Pancreas (tissue), 10 donors: ENCODE measurements around the gene DYRK1A. TPM values are rescaled to one million over a fixed set of nuclear protein-coding genes. Genes with fewer than 3 reads are reported as not detected.

Source experiments
- ATAC-seq, 4 donors: fragments of 200-7000 bp; cut with Tn5 transposase; one replicate each; pipeline versions ENCODE4 v1.8.0 to v1.9.1; 2020; ENCODE audit warnings: mild to moderate bottlenecking in 4 of 4, moderate library complexity in 4 of 4
- DNase-seq, 6 donors: peaks; one replicate each; pipeline ENCODE4 v3.0.0-alpha.2; 2020
- FAIRE-seq: peaks from 2 replicates; lab custom pipeline; 2012; peaks lifted over from hg19 to GRCh38; lab: Jason Lieb, UNC
- H3K27ac ChIP-seq, 4 donors: fragments of 200-600 bp; sonication (generic); 1 replicate in 3 of 4; 2 replicates in 1 of 4; pipeline versions ENCODE4 v1.5.0 to v1.8.0; 2020
- H3K27me3 ChIP-seq, 4 donors: fragments of 200-600 bp; one replicate each; pipeline ENCODE4 v1.8.0; 2021
- H3K36me3 ChIP-seq, 3 donors: fragments of 200-600 bp; sonication (generic) in 1 of 3; one replicate each; pipeline versions ENCODE4 v1.5.0 to v1.8.0; 2020 to 2021
- H3K4me1 ChIP-seq, 3 donors: fragments of 200-600 bp; one replicate each; pipeline ENCODE4 v1.8.0; 2021
- H3K4me3 ChIP-seq, 4 donors: fragments of 200-600 bp; sonication (generic) in 2 of 4; one replicate each; pipeline versions ENCODE4 v1.5.0 to v1.8.0; 2020 to 2021
- H3K9me3 ChIP-seq, 4 donors: fragments of 200-600 bp; one replicate each; pipeline ENCODE4 v1.8.0; 2021
- WGBS, 2 donors: extraction: QIAGEN DNeasy Blood & Tissue Kit; methylation state at CpG; one replicate each; pipeline ENCODE4 v1.1.7; 2013; 5-methylcytosine and 5-hydroxymethylcytosine counted together
- intact Hi-C, 3 donors: fragments of 100-400 bp; cut with DNase I; formaldehyde crosslinking; loops; one replicate each; pipeline versions ENCODE4 v1.11.1 to v1.14.2; 2022
- polyA plus RNA-seq, 2 donors: library from polyadenylated mRNA; stranded (reverse); fragments of 200-250 nt; gene quantifications; one replicate each; pipeline ENCODE4 v1.2.3, GENCODE V29; 2013
- total RNA-seq, 6 donors: library from RNA; stranded (reverse); fragmentation: NEBNext Ultra II Directional in 4 of 6; extraction: Animal tissue kit (Norgen Biotek cat#: 25700) in 4 of 6; gene quantifications; one replicate each; pipeline versions ENCODE4 v1.2.1 to v1.2.4, GENCODE V29; 2021 to 2023
- TF ChIP-seq, protein P1 (sequence below), 4 donors: fragments of 200-600 bp; sonication (generic) in 3 of 4; IDR thresholded peaks; one replicate each; pipeline versions ENCODE4 v1.5.0 to v1.8.0; 2021; ENCODE audit warnings: antibody characterized with exemption in 4 of 4
- donor health status: healthy with polysubstance abuse.
- donor health status: DM: no; HTN: no; CAD: no; lungs with moderate emphysema.
- donor health status: DM: no; HTN: no; CAD: no.
- donor health status: control.
- donor health status: control.
- donor health status: Bipolar disorder and iron deficiency.
- donor health status: DM: yes; HTN: yes; CAD: no.
- donor health status: DM: no; HTN: no; CAD: no.
- donor health status: DM: no; HTN: no; CAD: no.
- donor health status: DM: yes; HTN: yes; CAD: no.

Gene DYRK1A
- total and polyA plus RNA-seq, 8 donors: 10.4 to 37.9 (median 22.3) TPM

DNA sequence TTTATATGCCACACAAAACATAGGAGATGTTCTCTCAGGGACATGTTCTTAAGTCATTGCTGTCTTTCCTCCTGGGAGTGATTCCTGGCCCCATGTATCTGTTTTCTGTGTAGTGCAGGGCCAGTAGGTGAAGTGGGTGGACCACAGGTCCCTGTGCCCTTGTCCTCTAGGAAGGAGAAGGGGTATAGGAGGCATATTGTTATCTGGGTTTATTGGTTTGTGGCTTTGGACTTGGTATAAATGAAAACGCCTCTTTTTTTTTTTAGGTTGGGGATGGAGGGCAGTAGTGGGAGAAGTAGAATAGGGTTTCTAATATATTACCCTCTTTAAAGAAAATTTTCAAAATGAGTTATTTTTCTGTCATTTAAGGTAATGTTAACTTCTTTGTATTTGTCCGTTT, 29.4 kb downstream of the DYRK1A start:
- H3K4me3 ChIP-seq: no peak overlapping the region
- ATAC-seq (no peak), DNase-seq (no peak), FAIRE-seq (no peak)
- H3K9me3 ChIP-seq: no peaks in the 10 kb centered on the region
- H3K4me1 ChIP-seq: peaks cover 5 to 10% (median 8%) of the 10 kb centered on the region in 3 donors
- H3K27me3 ChIP-seq: no peaks in the 10 kb centered on the region
- WGBS, 2 donors: 79 to 83% methylated on average over 2 of the region's 2 CpGs
- TF ChIP-seq, protein P1, sequence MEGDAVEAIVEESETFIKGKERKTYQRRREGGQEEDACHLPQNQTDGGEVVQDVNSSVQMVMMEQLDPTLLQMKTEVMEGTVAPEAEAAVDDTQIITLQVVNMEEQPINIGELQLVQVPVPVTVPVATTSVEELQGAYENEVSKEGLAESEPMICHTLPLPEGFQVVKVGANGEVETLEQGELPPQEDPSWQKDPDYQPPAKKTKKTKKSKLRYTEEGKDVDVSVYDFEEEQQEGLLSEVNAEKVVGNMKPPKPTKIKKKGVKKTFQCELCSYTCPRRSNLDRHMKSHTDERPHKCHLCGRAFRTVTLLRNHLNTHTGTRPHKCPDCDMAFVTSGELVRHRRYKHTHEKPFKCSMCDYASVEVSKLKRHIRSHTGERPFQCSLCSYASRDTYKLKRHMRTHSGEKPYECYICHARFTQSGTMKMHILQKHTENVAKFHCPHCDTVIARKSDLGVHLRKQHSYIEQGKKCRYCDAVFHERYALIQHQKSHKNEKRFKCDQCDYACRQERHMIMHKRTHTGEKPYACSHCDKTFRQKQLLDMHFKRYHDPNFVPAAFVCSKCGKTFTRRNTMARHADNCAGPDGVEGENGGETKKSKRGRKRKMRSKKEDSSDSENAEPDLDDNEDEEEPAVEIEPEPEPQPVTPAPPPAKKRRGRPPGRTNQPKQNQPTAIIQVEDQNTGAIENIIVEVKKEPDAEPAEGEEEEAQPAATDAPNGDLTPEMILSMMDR (IDR thresholded peaks at IDR 0.05): no peak
- intact Hi-C loops: no loop called here
- no peaks in the 10 kb centered on the region for H3K36me3 ChIP-seq
- H3K27ac ChIP-seq: no peak overlapping the region

DNA sequence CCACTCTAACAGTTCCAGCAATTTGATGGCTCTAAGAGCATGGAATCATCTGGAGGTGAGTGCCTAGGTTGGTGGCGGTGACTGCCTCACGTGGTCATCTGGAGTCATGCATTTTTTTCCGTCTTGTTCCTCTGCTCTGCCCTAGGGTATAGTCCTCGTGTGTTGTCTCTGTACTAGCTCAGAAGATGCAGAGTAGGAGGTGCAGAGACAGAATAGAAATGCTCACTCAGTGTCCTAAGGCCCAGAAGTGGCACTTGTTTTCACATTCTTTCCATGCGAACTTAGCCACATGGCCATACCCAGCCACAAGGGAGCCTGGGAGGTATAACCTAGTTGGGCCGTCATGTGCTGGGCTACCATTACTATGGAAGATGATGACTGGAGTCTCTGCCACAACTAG, 30.3 kb downstream of the DYRK1A start:
- peaks cover 0 to 4% (median 4%) of the 10 kb centered on the region in 3 donors for H3K4me1 ChIP-seq
- intact Hi-C loops: no loop called here
- no peak for FAIRE-seq
- 89 to 91% methylated on average over 6 of the region's 6 CpGs for WGBS, 2 donors
- no peaks in the 10 kb centered on the region for H3K9me3 ChIP-seq
- peak in 2 of 4 donors; percentile 25 to 32 for ATAC-seq
- H3K4me3 ChIP-seq: no peak overlapping the region
- DNase-seq: no peak
- TF ChIP-seq, protein P1 (IDR thresholded peaks at IDR 0.05): no peak
- H3K36me3 ChIP-seq: no peaks in the 10 kb centered on the region
- H3K27ac ChIP-seq: no peak overlapping the region
- H3K27me3 ChIP-seq: no peaks in the 10 kb centered on the region

DNA sequence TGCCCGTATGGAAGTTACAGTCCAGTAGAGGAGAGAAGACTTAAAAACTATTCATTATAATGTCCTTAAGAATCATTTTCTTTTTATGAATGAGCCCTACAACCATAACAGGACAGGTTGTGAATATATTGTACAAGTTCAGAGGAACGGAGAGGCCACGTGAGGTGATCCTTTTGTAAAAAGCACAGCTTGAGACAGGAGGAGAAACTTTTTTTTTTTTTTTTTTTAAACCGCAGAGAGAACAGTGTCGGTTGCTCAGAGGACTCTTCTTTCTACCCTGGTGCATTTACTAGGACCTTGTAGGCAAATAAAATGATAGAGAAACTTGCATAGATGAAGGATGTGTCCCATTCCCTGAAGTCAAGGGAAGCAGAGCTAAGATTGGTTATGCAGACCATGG, 32.1 kb downstream of the DYRK1A start:
- Histone ChIP-seq H3K36me3 (no peaks in the 10 kb centered on the region), H3K4me3 (no peak overlapping the region), H3K27ac (no peak overlapping the region), H3K9me3 (no peaks in the 10 kb centered on the region), H3K27me3 (no peaks in the 10 kb centered on the region), H3K4me1 (no peaks in the 10 kb centered on the region)
- TF ChIP-seq, protein P1 (IDR thresholded peaks at IDR 0.05): no peak
- intact Hi-C loops: no loop called here
- ATAC-seq (no peak), DNase-seq (no peak), FAIRE-seq (no peak)
- 88 to 89% methylated on average over 5 of the region's 5 CpGs for WGBS, 2 donors

DNA sequence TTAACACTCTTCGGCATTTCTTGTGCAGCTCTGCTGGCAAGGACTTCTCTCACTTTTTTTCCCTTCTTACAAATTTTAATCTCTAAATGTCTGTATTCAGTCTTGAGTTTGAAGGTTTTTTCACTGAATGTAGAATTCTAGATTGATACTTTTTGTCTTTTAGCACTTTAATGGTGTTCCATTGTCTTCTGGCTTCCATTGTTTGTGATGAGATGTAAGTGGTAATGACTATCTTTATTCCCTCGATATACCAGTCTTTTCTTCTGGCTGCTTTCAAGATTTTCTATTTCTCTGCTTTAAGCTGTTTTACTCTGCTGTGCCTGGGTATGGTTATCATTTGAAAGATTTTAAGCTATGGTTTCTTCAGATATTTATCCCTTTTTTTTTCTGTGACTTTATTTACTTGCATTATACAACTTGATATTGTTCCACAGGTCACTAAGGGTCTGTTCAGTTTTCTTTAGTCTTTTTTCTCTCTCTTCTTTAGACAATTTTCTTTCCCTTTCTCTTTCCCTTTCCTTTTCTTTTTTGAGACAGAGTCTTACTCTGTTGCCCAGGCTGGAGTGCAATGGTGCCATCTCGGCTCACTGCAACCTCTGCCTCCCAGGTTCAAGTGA, 35.8 kb downstream of the DYRK1A start:
- no peaks in the 10 kb centered on the region for H3K27me3 ChIP-seq
- peaks cover 0 to 4% (median 0%) of the 10 kb centered on the region in 3 donors for H3K4me1 ChIP-seq
- ATAC-seq: no peak
- H3K36me3 ChIP-seq: no peaks in the 10 kb centered on the region
- no peak for FAIRE-seq
- no peak for DNase-seq
- TF ChIP-seq, protein P1 (IDR thresholded peaks at IDR 0.05): no peak
- no peak overlapping the region for H3K4me3 ChIP-seq
- no peak overlapping the region for H3K27ac ChIP-seq
- intact Hi-C loops: no loop called here
- no peaks in the 10 kb centered on the region for H3K9me3 ChIP-seq
- 96% methylated on average over 3 of the region's 3 CpGs for WGBS, 2 donors

DNA sequence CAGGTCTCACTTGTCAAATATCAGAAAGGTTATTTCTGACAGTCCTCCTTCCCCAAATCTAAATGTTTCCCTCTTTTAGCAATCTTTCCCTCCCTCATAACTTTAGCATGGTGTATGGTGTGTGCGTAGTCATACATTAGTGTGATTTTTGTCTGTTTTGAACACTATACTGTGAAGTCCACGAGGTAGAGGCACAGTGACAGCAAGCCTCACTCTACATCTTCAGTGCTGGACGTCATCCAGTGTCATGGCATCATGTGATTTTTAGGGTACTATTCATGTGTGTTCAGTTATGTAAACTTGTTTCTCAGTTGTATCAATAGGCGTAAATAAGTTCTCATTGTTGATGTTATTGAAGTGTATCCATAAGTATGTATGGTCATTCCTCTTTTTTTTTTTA, 39.1 kb downstream of the DYRK1A start:
- no peak for FAIRE-seq
- ATAC-seq: peak in 1 of 4 donors; percentile 12
- H3K4me3 ChIP-seq: no peak overlapping the region
- intact Hi-C loops: no loop called here
- TF ChIP-seq, protein P1 (IDR thresholded peaks at IDR 0.05): no peak
- H3K27ac ChIP-seq: no peak overlapping the region
- WGBS, 2 donors: 53 to 54% methylated on average over 4 of the region's 4 CpGs
- peaks cover 0 to 19% (median 7%) of the 10 kb centered on the region in 3 donors for H3K4me1 ChIP-seq
- no peaks in the 10 kb centered on the region for H3K36me3 ChIP-seq
- no peaks in the 10 kb centered on the region for H3K27me3 ChIP-seq
- DNase-seq: no peak
- no peaks in the 10 kb centered on the region for H3K9me3 ChIP-seq
